ENCODE measurements around the gene ALX1.

GRCh38 chr12:85348779-85349178 lies 68.8 kb downstream of the ALX1 start:
- no peak for TF ChIP-seq EZH2 (IDR thresholded peaks at IDR 0.05; ENCODE audit: low read depth)
- no peak for TF ChIP-seq CTCF (conservative IDR thresholded peaks at IDR 0.05)

All from PC-9 (cell line).